BE2C (cell line): ENCODE results near the gene NANOG.
"Not testable (repeated sequence)": the region's sequence is repeated elsewhere in the genome, so short reads cannot be mapped to it uniquely, and the experiment has no call there.

ENCODE experiments used
- DNase-seq: peaks from one replicate; pipeline ENCODE4 v3.0.0-alpha.2; 2020
- H3K27me3 ChIP-seq: fragments of 250-450 bp; sonication (Bioruptor Pico); 2 replicates; pipeline ENCODE4 v1.5.1; 2020; ENCODE audit warnings: mild to moderate bottlenecking
- H3K36me3 ChIP-seq: fragments of 250-450 bp; sonication (Bioruptor Pico); 2 replicates; pipeline ENCODE4 v1.5.1; 2020; ENCODE audit warnings: mild to moderate bottlenecking
- H3K4me1 ChIP-seq: fragments of 250-450 bp; sonication (Bioruptor Pico); 2 replicates; pipeline ENCODE4 v1.5.1; 2020
- H3K4me3 ChIP-seq: 2 replicates; pipeline ENCODE4 v1.5.1; 2011; ENCODE audit warnings: low read depth, low read length
- H3K9me3 ChIP-seq: fragments of 250-450 bp; sonication (Bioruptor Pico); 2 replicates; pipeline ENCODE4 v1.5.1; 2020
- CTCF ChIP-seq: IDR thresholded peaks from 2 replicates; pipeline ENCODE4 v1.5.1; 2012; ENCODE audit warnings: mild to moderate bottlenecking, low read depth, low read length

Gene NANOG

GRCh38 chr12:7756993-7757392 lies 32.2 kb upstream of the NANOG start:
- Histone ChIP-seq H3K9me3 (no peaks in the 10 kb centered on the region; the same call in 1 of the 2 replicates), H3K27me3 (no peaks in the 10 kb centered on the region), H3K4me1 (no peaks in the 10 kb centered on the region), H3K36me3 (no peaks in the 10 kb centered on the region), H3K4me3 (no peak overlapping the region)
- no peak for TF ChIP-seq CTCF
- DNase-seq, result no peak

- no peak for DNase-seq
- no peaks in the 10 kb centered on the region for H3K4me1 ChIP-seq
- no peak for TF ChIP-seq CTCF
- no peak overlapping the region for H3K4me3 ChIP-seq
- H3K27me3 ChIP-seq, result no peaks in the 10 kb centered on the region
- no peaks in the 10 kb centered on the region for H3K9me3 ChIP-seq
- H3K36me3 ChIP-seq, result no peaks in the 10 kb centered on the region
Measured at GRCh38 chr12:7758766-7759140, 30.4 kb upstream of the NANOG start.

GRCh38 chr12:7769999-7770398 lies 19.2 kb upstream of the NANOG start:
- H3K4me1 ChIP-seq, result no peaks in the 10 kb centered on the region
- no peaks in the 10 kb centered on the region for H3K9me3 ChIP-seq
- H3K4me3 ChIP-seq, result no peak overlapping the region
- no peaks in the 10 kb centered on the region for H3K36me3 ChIP-seq
- DNase-seq, result no peak
- no peaks in the 10 kb centered on the region for H3K27me3 ChIP-seq
- no peak for TF ChIP-seq CTCF

- Histone ChIP-seq H3K4me1 (no peaks in the 10 kb centered on the region), H3K9me3 (no peaks in the 10 kb centered on the region), H3K36me3 (no peaks in the 10 kb centered on the region), H3K4me3 (no peak overlapping the region), H3K27me3 (no peaks in the 10 kb centered on the region)
- no peak for TF ChIP-seq CTCF
- no peak for DNase-seq
Measured at GRCh38 chr12:7781274-7781673, 7.9 kb upstream of the NANOG start.

- Histone ChIP-seq H3K27me3 (no peaks in the 10 kb centered on the region), H3K4me3 (no peak overlapping the region), H3K36me3 (no peaks in the 10 kb centered on the region), H3K9me3 (no peaks in the 10 kb centered on the region), H3K4me1 (no peaks in the 10 kb centered on the region)
- no peak for DNase-seq
- no peak for TF ChIP-seq CTCF
Measured at GRCh38 chr12:7782055-7782454, 7.1 kb upstream of the NANOG start.

- DNase-seq, H3K27me3 ChIP-seq, H3K36me3 ChIP-seq, H3K9me3 ChIP-seq, H3K4me1 ChIP-seq, H3K4me3 ChIP-seq: not testable (repeated sequence)
Measured at GRCh38 chr12:7783433-7783832, 5.8 kb upstream of the NANOG start.

GRCh38 chr12:7784701-7785100 lies 4.5 kb upstream of the NANOG start:
- Histone ChIP-seq H3K36me3 (no peaks in the 10 kb centered on the region), H3K9me3 (no peaks in the 10 kb centered on the region), H3K4me1 (no peaks in the 10 kb centered on the region), H3K27me3 (peaks cover 5% of the 10 kb centered on the region), H3K4me3 (no peak overlapping the region)
- TF ChIP-seq CTCF, result no peak
- DNase-seq, result no peak
